ENCODE measurements around the gene HTATSF1. TPM values are rescaled to one million over a fixed set of nuclear protein-coding genes. Genes with fewer than 3 reads are reported as not detected.

Gene HTATSF1
- total and polyA plus RNA-seq, 9 of the 15 experiments (the other 6 are each of a cell fraction or from before 2014, with no cell fraction given): 2.6 to 87.7 (median 42.2) TPM

DNA sequence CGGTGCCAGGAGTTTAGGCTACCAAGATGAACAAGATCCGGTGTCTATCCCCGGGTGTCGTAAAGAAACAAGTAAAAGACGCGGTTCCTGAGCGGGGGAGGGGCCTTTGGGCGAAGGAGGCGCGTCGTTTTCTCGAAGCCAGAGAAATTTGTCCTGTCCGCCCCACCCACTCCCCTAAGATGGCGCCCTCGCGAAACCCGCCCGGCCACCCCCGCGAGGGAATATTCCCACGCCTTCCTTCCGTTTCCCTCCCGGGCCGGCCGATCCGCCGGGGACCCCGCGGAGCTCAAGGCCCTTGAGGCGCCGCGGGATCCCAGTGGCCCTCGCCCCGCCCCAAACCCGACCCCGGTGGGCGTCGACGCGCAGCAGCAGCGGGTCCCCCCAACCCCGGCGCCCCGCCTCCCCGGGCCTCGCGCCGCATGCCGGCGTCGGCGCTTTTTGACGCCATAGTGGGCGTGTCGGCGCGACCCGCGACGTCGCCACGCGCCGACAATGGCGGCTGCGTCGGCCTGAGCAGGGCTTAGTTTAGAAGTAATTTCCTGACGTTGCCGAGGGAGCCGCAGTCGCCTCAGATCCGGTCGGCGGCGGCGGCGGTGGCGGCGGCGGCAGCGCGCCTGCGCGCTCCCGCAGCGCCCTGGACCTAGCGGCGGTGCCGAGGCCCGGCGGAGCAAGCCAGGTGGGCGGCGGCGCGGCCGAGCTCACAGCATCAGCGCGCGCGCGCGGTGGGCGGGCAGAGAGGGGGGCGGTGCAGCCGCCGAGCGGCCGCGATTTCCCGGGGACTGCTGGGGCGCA is 432 bp upstream of the HTATSF1 start (continued):
- no peak for TF ChIP-seq ZNF282 (CRISPR knock-in tag; IDR thresholded peaks at IDR 0.05)
- no peak for TF ChIP-seq SMARCE1 (IDR thresholded peaks at IDR 0.05)
- peak; percentile 18 for TF ChIP-seq HMGN3 (IDR thresholded peaks at IDR 0.05; ENCODE audit: borderline replicate concordance, extremely low read depth, insufficient read length, low read depth, low read length)

DNA sequence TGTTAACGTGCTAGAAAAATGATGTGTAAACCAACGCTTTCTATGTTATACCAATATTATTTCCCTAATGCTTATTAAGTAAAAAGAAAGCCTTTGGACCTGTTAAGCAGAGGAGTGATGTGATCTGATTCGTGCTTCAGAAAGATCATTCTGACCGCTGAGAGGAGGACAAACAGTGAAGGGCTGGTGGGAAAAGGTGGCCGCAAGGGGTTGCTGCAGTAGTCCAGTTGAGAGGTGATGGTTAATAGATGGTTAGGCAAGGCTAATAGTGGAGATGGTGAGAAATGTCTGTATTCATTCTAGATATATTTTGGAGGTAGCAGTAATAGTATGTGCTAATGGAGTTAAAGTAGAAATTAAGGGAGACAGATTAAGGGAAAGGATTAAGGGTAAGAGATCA is 21.7 kb downstream of the HTATSF1 start:
- ATAC-seq (no peak), FAIRE-seq (no peak), DNase-seq (ENCODE audit: extremely low read depth in 1 of 4, low spot score in 3 of 4) (no peak)
- Histone ChIP-seq H3K27ac (ENCODE audit: extremely low read depth, low read depth, low read length) (no peak overlapping the region), H3K4me1 (replicated peaks in 1 of 2; ENCODE audit: control insufficient read depth in 2 of 2, insufficient read depth in 2 of 2, low read length in 2 of 2) (no peaks in the 10 kb centered on the region), H4K20me1 (replicated peaks; ENCODE audit: control insufficient read depth, insufficient read depth, low read length) (no peaks in the 10 kb centered on the region), H3K79me2 (ENCODE audit: control insufficient read depth, insufficient read depth, low read length) (no peaks in the 10 kb centered on the region), H3K4me2 (ENCODE audit: insufficient read depth, low read length) (no peak overlapping the region), H3K9ac (ENCODE audit: insufficient read depth in 1 of 2, low read depth in 2 of 2, low read length in 2 of 2) (no peak overlapping the region), H2AFZ (ENCODE audit: low read depth, low read length) (no peak overlapping the region), H3K9me1 (ENCODE audit: control insufficient read depth, insufficient read depth, low read length) (no peaks in the 10 kb centered on the region), H3K27me3 (ENCODE audit: control insufficient read depth in 2 of 2, insufficient read depth in 2 of 2, low read length in 2 of 2) (peaks cover 0 to 4% of the 10 kb centered on the region in 2 experiments; a peak in 4 of 5 replicates), H3K9me3 (replicated peaks; ENCODE audit: control insufficient read depth, insufficient read depth, low read depth, low read length) (no peaks in the 10 kb centered on the region), H3K36me3 (ENCODE audit: control insufficient read depth, insufficient read depth, low read length) (no peaks in the 10 kb centered on the region), H3K4me3 (no peak overlapping the region)
- no TSS peak for BruUV-seq (replicated peaks)
- WGBS (ENCODE audit: insufficient coverage, low coverage, missing lambda C conversion rate): 1% methylated on average over 5 of the region's 5 CpGs
- intact Hi-C loops (cut with micrococcal nuclease) (loop anchor here (2.0 kb wide), 1 partner anchor 58 kb away; no protein-coding TSS in a partner anchor), in situ Hi-C loops (cut with MboI) (no loop called here)
- POLR2A ChIA-PET: no interaction called here
- CTCF ChIA-PET (ENCODE audit: low intra/inter-chr PET ratio): interaction anchor here (0.7 kb wide), 1 partner anchor 58 kb away, joined by 5 read pairs; no protein-coding TSS in a partner anchor
- TF ChIP-seq IFI16 (CRISPR knock-in tag; IDR thresholded peaks at IDR 0.05): no peak
- TF ChIP-seq, protein P1, sequence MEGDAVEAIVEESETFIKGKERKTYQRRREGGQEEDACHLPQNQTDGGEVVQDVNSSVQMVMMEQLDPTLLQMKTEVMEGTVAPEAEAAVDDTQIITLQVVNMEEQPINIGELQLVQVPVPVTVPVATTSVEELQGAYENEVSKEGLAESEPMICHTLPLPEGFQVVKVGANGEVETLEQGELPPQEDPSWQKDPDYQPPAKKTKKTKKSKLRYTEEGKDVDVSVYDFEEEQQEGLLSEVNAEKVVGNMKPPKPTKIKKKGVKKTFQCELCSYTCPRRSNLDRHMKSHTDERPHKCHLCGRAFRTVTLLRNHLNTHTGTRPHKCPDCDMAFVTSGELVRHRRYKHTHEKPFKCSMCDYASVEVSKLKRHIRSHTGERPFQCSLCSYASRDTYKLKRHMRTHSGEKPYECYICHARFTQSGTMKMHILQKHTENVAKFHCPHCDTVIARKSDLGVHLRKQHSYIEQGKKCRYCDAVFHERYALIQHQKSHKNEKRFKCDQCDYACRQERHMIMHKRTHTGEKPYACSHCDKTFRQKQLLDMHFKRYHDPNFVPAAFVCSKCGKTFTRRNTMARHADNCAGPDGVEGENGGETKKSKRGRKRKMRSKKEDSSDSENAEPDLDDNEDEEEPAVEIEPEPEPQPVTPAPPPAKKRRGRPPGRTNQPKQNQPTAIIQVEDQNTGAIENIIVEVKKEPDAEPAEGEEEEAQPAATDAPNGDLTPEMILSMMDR (IDR thresholded peaks at IDR 0.05 in 2 of 3, conservative IDR thresholded peaks at IDR 0.05 in 1 of 3; ENCODE audit: insufficient read depth in 2 of 3, low read depth in 1 of 3, low read length in 3 of 3): peak; percentile 24 to 41 (median 39); a peak in 3 of 6 replicates
- no peak for TF ChIP-seq HDGF (IDR thresholded peaks at IDR 0.05)
- peak; percentile 42 to 60 for TF ChIP-seq RAD21 (CRISPR knock-in tag; conservative IDR thresholded peaks at IDR 0.05 in 1 of 2, IDR thresholded peaks at IDR 0.05 in 1 of 2)
- TF ChIP-seq FOXK2 (conservative IDR thresholded peaks at IDR 0.05 in 1 of 2, IDR thresholded peaks at IDR 0.05 in 1 of 2; ENCODE audit: low read depth in 2 of 2): no peak
- TF ChIP-seq CBX1 (IDR thresholded peaks at IDR 0.05; ENCODE audit: low read depth): no peak
- no peak for TF ChIP-seq ZNF551 (CRISPR knock-in tag; IDR thresholded peaks at IDR 0.05)

Measured in K562 (cell line).